ENCODE measurements around the gene CCDC174.

The CCDC174 gene

DNA sequence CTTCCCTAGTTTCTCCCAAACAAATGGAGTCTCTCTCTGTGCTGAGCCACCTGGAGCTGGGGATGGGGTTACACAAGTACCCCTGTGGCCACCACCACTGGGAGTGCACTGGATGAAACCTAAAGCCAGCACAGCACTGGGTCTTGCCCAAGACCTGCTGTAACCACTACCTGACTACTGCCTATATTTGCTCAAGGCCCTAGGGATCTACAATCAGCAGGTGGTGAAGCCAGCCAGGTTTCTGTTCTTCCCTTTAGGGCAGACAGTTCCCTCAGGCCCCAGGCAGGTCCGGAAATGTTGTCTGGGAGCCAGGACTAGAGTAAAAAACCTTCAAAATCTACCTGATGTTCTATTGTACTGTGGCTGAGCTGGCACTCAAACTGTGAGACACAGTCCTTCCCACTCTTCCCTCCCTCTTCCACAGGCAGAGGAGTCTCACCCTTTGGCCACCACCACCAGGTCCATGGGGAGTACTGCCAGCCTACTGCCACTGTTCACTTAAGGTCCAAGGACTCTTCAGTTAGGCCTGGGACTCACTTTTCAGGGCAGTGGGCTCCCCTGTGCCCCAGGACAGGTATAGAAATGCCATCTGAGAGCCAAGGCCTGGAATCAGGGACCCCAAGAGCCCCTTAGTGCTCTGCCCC, 47.2 kb downstream of the CCDC174 start:
- Histone ChIP-seq H3K9me2 (ENCODE audit: low read depth, low read length) (no peaks in the 10 kb centered on the region), H3K4me2 (ENCODE audit: low read length) (peak overlapping the region; percentile 14; the same call in 1 of the 2 replicates), H3K36me3 (ENCODE audit: insufficient read depth, low read length) (peaks cover 62% of the 10 kb centered on the region), H3K79me2 (ENCODE audit: insufficient read depth, low read length) (no peaks in the 10 kb centered on the region; the same call in 1 of the 2 replicates), H3K27me3 (ENCODE audit: insufficient read depth, low read length) (no peaks in the 10 kb centered on the region), H4K20me1 (ENCODE audit: insufficient read depth, low read length) (no peaks in the 10 kb centered on the region), H3K27ac (ENCODE audit: low read depth, low read length, poor library complexity, severe bottlenecking) (peak overlapping the region; percentile 72), H3K9me3 (ENCODE audit: low read length) (0 out of 2 replicates have a peak, but pooled peaks cover 3% of the 10 kb centered on the region), H2AFZ (ENCODE audit: low read length) (no peak overlapping the region), H3K9ac (ENCODE audit: low read length) (peak overlapping the region; percentile 51; the same call in 1 of the 2 replicates), H3K4me1 (ENCODE audit: insufficient read depth, low read length, severe bottlenecking) (peaks cover 28% of the 10 kb centered on the region), H3F3A (ENCODE audit: insufficient read depth, low read length) (no peaks in the 10 kb centered on the region), H3K4me3 (ENCODE audit: low read depth, low read length, poor library complexity, severe bottlenecking) (no peak overlapping the region)
- TF ChIP-seq, protein P1, sequence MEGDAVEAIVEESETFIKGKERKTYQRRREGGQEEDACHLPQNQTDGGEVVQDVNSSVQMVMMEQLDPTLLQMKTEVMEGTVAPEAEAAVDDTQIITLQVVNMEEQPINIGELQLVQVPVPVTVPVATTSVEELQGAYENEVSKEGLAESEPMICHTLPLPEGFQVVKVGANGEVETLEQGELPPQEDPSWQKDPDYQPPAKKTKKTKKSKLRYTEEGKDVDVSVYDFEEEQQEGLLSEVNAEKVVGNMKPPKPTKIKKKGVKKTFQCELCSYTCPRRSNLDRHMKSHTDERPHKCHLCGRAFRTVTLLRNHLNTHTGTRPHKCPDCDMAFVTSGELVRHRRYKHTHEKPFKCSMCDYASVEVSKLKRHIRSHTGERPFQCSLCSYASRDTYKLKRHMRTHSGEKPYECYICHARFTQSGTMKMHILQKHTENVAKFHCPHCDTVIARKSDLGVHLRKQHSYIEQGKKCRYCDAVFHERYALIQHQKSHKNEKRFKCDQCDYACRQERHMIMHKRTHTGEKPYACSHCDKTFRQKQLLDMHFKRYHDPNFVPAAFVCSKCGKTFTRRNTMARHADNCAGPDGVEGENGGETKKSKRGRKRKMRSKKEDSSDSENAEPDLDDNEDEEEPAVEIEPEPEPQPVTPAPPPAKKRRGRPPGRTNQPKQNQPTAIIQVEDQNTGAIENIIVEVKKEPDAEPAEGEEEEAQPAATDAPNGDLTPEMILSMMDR (IDR thresholded peaks at IDR 0.05; ENCODE audit: low read length): no peak
- TF ChIP-seq EZH2 (IDR thresholded peaks at IDR 0.05; ENCODE audit: borderline replicate concordance, low read length): no peak

DNA sequence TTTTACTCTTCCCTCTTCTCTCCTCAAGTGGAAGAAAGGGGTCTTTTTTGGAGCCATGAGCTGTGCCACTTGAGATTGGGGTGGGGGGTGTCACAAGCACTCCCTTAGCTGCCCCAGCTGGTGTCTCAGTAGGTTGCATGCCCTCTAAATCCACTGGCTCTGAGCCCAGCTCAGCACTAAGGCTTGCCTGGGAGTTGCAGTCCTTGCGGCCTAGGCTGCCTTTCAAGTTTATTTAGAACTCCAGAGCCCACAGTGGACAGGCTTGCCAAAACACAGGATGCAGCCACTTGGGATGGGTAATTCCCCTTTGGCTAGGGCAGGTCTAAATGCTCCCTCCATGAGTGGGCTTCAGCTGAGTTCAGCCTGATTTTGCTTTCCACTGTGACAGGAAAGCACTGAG, 48.1 kb downstream of the CCDC174 start:
- no peak overlapping the region for H3K4me3 ChIP-seq (ENCODE audit: low read depth, low read length, poor library complexity, severe bottlenecking)
- H4K20me1 ChIP-seq (ENCODE audit: insufficient read depth, low read length): no peaks in the 10 kb centered on the region
- no peaks in the 10 kb centered on the region for H3K9me3 ChIP-seq (ENCODE audit: low read length)
- H3K27ac ChIP-seq (ENCODE audit: low read depth, low read length, poor library complexity, severe bottlenecking): peak overlapping the region; percentile 72
- H3K9ac ChIP-seq (ENCODE audit: low read length): peak overlapping the region; percentile 3; the same call in 1 of the 2 replicates
- H3K4me2 ChIP-seq (ENCODE audit: low read length): no peak overlapping the region
- no peaks in the 10 kb centered on the region for H3K27me3 ChIP-seq (ENCODE audit: insufficient read depth, low read length)
- H3K79me2 ChIP-seq (ENCODE audit: insufficient read depth, low read length): no peaks in the 10 kb centered on the region; the same call in 1 of the 2 replicates
- peaks cover 33% of the 10 kb centered on the region for H3K4me1 ChIP-seq (ENCODE audit: insufficient read depth, low read length, severe bottlenecking)
- no peaks in the 10 kb centered on the region for H3F3A ChIP-seq (ENCODE audit: insufficient read depth, low read length)
- no peaks in the 10 kb centered on the region for H3K9me2 ChIP-seq (ENCODE audit: low read depth, low read length)
- H3K36me3 ChIP-seq (ENCODE audit: insufficient read depth, low read length): peaks cover 61% of the 10 kb centered on the region
- H2AFZ ChIP-seq (ENCODE audit: low read length): no peak overlapping the region
- TF ChIP-seq EZH2 (IDR thresholded peaks at IDR 0.05; ENCODE audit: borderline replicate concordance, low read length): no peak
- TF ChIP-seq, protein P1 (IDR thresholded peaks at IDR 0.05; ENCODE audit: low read length): no peak

DNA sequence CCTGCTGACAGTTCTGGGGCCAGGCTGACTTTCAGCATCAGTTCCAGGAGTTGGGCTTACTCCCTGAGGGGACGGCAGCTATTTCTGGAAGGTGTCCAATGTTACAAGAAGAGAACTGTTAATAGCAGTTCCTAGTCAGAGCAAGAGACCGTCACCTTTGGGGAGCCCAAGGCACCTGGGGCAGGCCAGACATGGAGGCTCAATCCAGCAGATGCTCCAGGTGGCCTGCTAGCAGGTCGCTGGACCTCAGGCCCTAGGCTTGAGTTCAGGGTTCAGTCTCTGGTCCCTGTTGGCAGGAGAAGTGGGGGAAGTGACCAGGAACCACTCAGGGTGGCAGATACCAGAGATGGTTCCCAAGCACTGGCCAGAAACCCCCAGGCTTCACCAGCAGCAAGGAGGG, 49.3 kb downstream of the CCDC174 start:
- H4K20me1 ChIP-seq (ENCODE audit: insufficient read depth, low read length): no peaks in the 10 kb centered on the region
- H3K36me3 ChIP-seq (ENCODE audit: insufficient read depth, low read length): peaks cover 61% of the 10 kb centered on the region
- no peak for TF ChIP-seq EZH2 (IDR thresholded peaks at IDR 0.05; ENCODE audit: borderline replicate concordance, low read length)
- TF ChIP-seq, protein P1 (IDR thresholded peaks at IDR 0.05; ENCODE audit: low read length): no peak
- H3K4me3 ChIP-seq (ENCODE audit: low read depth, low read length, poor library complexity, severe bottlenecking): no peak overlapping the region
- no peak overlapping the region for H2AFZ ChIP-seq (ENCODE audit: low read length)
- no peaks in the 10 kb centered on the region for H3K9me3 ChIP-seq (ENCODE audit: low read length)
- H3K4me2 ChIP-seq (ENCODE audit: low read length): no peak overlapping the region
- no peaks in the 10 kb centered on the region; the same call in 1 of the 2 replicates for H3K79me2 ChIP-seq (ENCODE audit: insufficient read depth, low read length)
- H3K4me1 ChIP-seq (ENCODE audit: insufficient read depth, low read length, severe bottlenecking): peaks cover 33% of the 10 kb centered on the region
- H3K9ac ChIP-seq (ENCODE audit: low read length): no peak overlapping the region
- no peaks in the 10 kb centered on the region for H3K27me3 ChIP-seq (ENCODE audit: insufficient read depth, low read length)
- no peaks in the 10 kb centered on the region for H3K9me2 ChIP-seq (ENCODE audit: low read depth, low read length)
- no peaks in the 10 kb centered on the region for H3F3A ChIP-seq (ENCODE audit: insufficient read depth, low read length)
- H3K27ac ChIP-seq (ENCODE audit: low read depth, low read length, poor library complexity, severe bottlenecking): no peak overlapping the region
